Neuronal stem cell (in vitro differentiated cells): ENCODE data around the gene FAR2.

Experiments
- DNase-seq: peaks from one replicate; pipeline ENCODE4 v3.0.0-alpha.2; 2013; ENCODE audit warnings: low spot score
- H2AFZ ChIP-seq: one replicate; pipeline ENCODE4 v1.6.1; 2013; ENCODE audit warnings: mild to moderate bottlenecking, low read length, inconsistent platforms
- H2AK5ac ChIP-seq: 2 replicates; pipeline ENCODE4 v1.6.1; 2013; ENCODE audit warnings: low read depth, mild to moderate bottlenecking, inconsistent platforms, low read length, moderate library complexity, mixed read lengths
- H2BK120ac ChIP-seq: 2 replicates; pipeline ENCODE4 v1.6.1; 2013; ENCODE audit warnings: low read depth, mild to moderate bottlenecking, inconsistent platforms, low read length, moderate library complexity, mixed read lengths
- H2BK12ac ChIP-seq: one replicate; pipeline ENCODE4 v1.6.1; 2013; ENCODE audit warnings: low read length, inconsistent platforms
- H2BK15ac ChIP-seq: 2 replicates; pipeline ENCODE4 v1.6.1; 2013; ENCODE audit warnings: mild to moderate bottlenecking, low read length, inconsistent platforms, mixed read lengths
- H2BK5ac ChIP-seq: one replicate; pipeline ENCODE4 v1.6.1; 2013; ENCODE audit warnings: inconsistent platforms, mild to moderate bottlenecking, low read length, moderate library complexity
- H3K14ac ChIP-seq: one replicate; pipeline ENCODE4 v1.6.1; 2013; ENCODE audit warnings: low read length, inconsistent platforms
- H3K18ac ChIP-seq: 2 replicates; pipeline ENCODE4 v1.6.1; 2013; ENCODE audit warnings: low read length, inconsistent platforms
- H3K23ac ChIP-seq: 2 replicates; pipeline ENCODE4 v1.6.1; 2013; ENCODE audit warnings: low read depth, mild to moderate bottlenecking, mixed read lengths, low read length, inconsistent platforms; ENCODE audit not compliant: poor library complexity
- H3K27ac ChIP-seq: replicated peaks from 3 replicates; pipeline ENCODE4 v1.5.1; 2013; ENCODE audit warnings: low read length, inconsistent platforms
- H3K27me3 ChIP-seq, 3 experiments: 2 replicates each; pipeline ENCODE4 v1.6.1; 2013; ENCODE audit warnings: low read length in 3 of 3, mild to moderate bottlenecking in 2 of 3, inconsistent platforms in 1 of 3, low read depth in 1 of 3, mixed read lengths in 1 of 3, moderate library complexity in 1 of 3; ENCODE audit not compliant: control insufficient read depth in 3 of 3, insufficient read depth in 3 of 3
- H3K36me3 ChIP-seq, 2 donors: replicated peaks in 1 of 2; 2 replicates each; pipeline ENCODE4 v1.6.1; 2013; ENCODE audit warnings: low read length in 2 of 2; ENCODE audit not compliant: control insufficient read depth in 2 of 2, insufficient read depth in 2 of 2
- H3K4ac ChIP-seq: 2 replicates; pipeline ENCODE4 v1.6.1; 2013; ENCODE audit warnings: inconsistent platforms, mild to moderate bottlenecking, low read length, moderate library complexity
- H3K4me1 ChIP-seq, 2 donors: 1 replicate in 1 of 2; 2 replicates in 1 of 2; pipeline ENCODE4 v1.6.1; 2013; ENCODE audit warnings: low read length in 2 of 2, low read depth in 1 of 2; ENCODE audit not compliant: control insufficient read depth in 2 of 2, insufficient read depth in 1 of 2
- H3K4me2 ChIP-seq: one replicate; pipeline ENCODE4 v1.6.1; 2013; ENCODE audit warnings: mild to moderate bottlenecking, low read length, inconsistent platforms; ENCODE audit not compliant: insufficient read depth, poor library complexity, severe bottlenecking
- H3K4me3 ChIP-seq, 2 donors: 2 replicates each; pipeline ENCODE4 v1.5.1; 2013; ENCODE audit warnings: low read length in 2 of 2, mild to moderate bottlenecking in 2 of 2, inconsistent platforms in 1 of 2, moderate library complexity in 1 of 2
- H3K79me1 ChIP-seq: one replicate; pipeline ENCODE4 v1.6.1; 2013; ENCODE audit warnings: low read depth, mild to moderate bottlenecking, inconsistent platforms, low read length, moderate library complexity
- H3K9ac ChIP-seq: one replicate; pipeline ENCODE4 v1.6.1; 2013; ENCODE audit warnings: mild to moderate bottlenecking, low read depth, low read length, inconsistent platforms; ENCODE audit not compliant: poor library complexity
- H3K9me3 ChIP-seq, 2 donors: replicated peaks in 1 of 2; 2 replicates each; pipeline versions ENCODE3 to v1.6.1; 2013; ENCODE audit warnings: low read length in 2 of 2, mild to moderate bottlenecking in 2 of 2, inconsistent platforms in 1 of 2, low read depth in 1 of 2, mixed read lengths in 1 of 2, moderate library complexity in 1 of 2; ENCODE audit not compliant: control insufficient read depth in 2 of 2, insufficient read depth in 1 of 2
- H4K8ac ChIP-seq: one replicate; pipeline ENCODE4 v1.6.1; 2013; ENCODE audit warnings: low read depth, mild to moderate bottlenecking, inconsistent platforms, low read length, moderate library complexity
- H4K91ac ChIP-seq: one replicate; pipeline ENCODE4 v1.6.1; 2013; ENCODE audit warnings: low read length, low read depth, mild to moderate bottlenecking, inconsistent platforms; ENCODE audit not compliant: poor library complexity
- WGBS, 2 donors: extraction: QIAGEN DNeasy Blood & Tissue Kit; methylation state at CpG; one replicate each; pipeline ENCODE4 v1.1.7; 2013; ENCODE audit warnings: missing lambda C conversion rate in 2 of 2, mixed read lengths in 1 of 2; ENCODE audit not compliant: insufficient read length in 2 of 2, insufficient replicate concordance in 1 of 2; ENCODE audit errors: extremely low coverage in 2 of 2; 5-methylcytosine and 5-hydroxymethylcytosine counted together

FAR2 gene

DNA sequence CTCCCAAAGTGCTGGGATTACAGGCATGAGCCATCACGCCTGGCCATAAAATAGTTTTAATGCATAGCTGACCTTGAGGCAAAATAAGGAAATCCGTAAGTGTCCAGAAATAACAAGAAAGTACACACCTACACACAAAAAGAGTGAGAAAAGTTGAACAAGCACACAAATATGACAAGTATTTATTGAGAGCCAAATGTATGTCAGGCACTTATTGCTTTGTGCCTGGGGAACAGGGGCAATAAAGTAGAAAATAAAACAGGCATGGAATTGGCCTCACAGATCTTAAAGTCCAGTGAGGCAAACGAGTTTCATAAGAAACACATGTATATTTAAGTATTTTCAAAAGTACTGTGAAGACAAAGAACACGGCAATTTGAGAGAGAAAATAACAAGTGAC is 128.2 kb downstream of the FAR2 start:
- Histone ChIP-seq H2AFZ (no peak overlapping the region), H3K4me3 (no peak overlapping the region), H3K79me1 (no peaks in the 10 kb centered on the region), H2AK5ac (no peak overlapping the region), H2BK5ac (no peak overlapping the region), H3K9ac (no peak overlapping the region), H3K23ac (no peak overlapping the region), H3K36me3 (no peaks in the 10 kb centered on the region), H3K4me2 (no peak overlapping the region), H4K91ac (no peak overlapping the region), H3K18ac (no peak overlapping the region), H2BK120ac (no peak overlapping the region), H3K27me3 (no peaks in the 10 kb centered on the region), H3K4ac (no peak overlapping the region), H3K4me1 (peaks cover 0 to 9% of the 10 kb centered on the region in 2 donors), H3K14ac (no peak overlapping the region), H3K27ac (no peak overlapping the region), H2BK12ac (no peak overlapping the region), H4K8ac (no peak overlapping the region), H2BK15ac (no peak overlapping the region), H3K9me3 (no peaks in the 10 kb centered on the region)
- no CpG with 5 or more reads among the region's 4 CpGs for WGBS, 2 donors
- no peak for DNase-seq

DNA sequence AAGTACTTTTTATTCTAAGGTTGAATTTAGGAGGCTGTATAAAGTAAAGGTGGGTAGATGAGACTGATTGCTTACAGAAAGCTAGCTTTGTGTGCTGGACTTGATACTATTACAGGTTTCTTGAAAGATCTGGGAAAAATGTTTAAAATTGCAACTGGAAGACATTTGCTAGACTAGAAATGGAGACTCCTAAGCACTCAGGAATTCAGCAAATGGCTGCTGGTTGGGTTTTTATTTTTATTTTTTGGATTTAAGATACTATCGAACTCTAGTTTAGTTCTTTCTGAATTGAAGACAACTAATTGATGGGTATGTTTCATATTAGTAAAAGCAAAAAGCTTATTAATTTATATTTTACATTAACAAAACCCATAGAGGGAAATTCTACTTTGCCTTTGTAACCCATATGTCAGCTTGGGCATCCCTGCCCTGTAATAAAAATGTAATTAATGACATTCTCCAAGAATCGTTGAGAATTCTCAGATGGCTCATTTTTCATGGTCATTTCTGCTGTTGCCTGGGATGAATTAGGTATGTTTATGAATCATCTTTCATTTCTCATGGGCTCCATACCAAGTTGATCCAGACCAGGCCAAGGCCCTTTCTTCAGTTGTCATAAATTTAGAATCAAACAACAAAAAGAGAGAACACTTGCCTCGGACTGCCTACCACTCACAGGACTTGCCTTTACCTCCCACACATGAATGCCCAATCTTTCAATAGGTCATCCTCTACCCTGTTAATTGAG is 129.8 kb downstream of the FAR2 start:
- H3K79me1 ChIP-seq: no peaks in the 10 kb centered on the region
- no peak overlapping the region for H2BK5ac ChIP-seq
- H2BK12ac ChIP-seq: no peak overlapping the region
- no peak overlapping the region for H3K4me3 ChIP-seq
- no peak overlapping the region for H2BK120ac ChIP-seq
- no peak overlapping the region for H2BK15ac ChIP-seq
- no peak overlapping the region for H4K8ac ChIP-seq
- no peaks in the 10 kb centered on the region for H3K4me1 ChIP-seq
- H2AFZ ChIP-seq: no peak overlapping the region
- H3K27me3 ChIP-seq: no peaks in the 10 kb centered on the region
- no peak overlapping the region for H3K14ac ChIP-seq
- H3K36me3 ChIP-seq: no peaks in the 10 kb centered on the region
- no peak overlapping the region for H3K4me2 ChIP-seq
- H4K91ac ChIP-seq: no peak overlapping the region
- no peaks in the 10 kb centered on the region for H3K9me3 ChIP-seq
- H3K27ac ChIP-seq: no peak overlapping the region
- H3K18ac ChIP-seq: no peak overlapping the region
- H3K4ac ChIP-seq: no peak overlapping the region
- no peak overlapping the region for H3K9ac ChIP-seq
- H3K23ac ChIP-seq: no peak overlapping the region
- no peak for DNase-seq
- WGBS, 2 donors: no CpG with 5 or more reads among the region's 3 CpGs
- H2AK5ac ChIP-seq: no peak overlapping the region

GRCh38 chr12:29281371-29282005 is 132.4 kb downstream of the FAR2 start:
- Histone ChIP-seq H2BK12ac (no peak overlapping the region), H2AK5ac (no peak overlapping the region), H3K23ac (no peak overlapping the region), H4K8ac (no peak overlapping the region), H3K4ac (no peak overlapping the region), H2BK120ac (no peak overlapping the region), H3K4me3 (no peak overlapping the region), H3K36me3 (no peaks in the 10 kb centered on the region), H4K91ac (no peak overlapping the region), H3K9me3 (no peaks in the 10 kb centered on the region), H3K18ac (no peak overlapping the region), H2BK5ac (no peak overlapping the region), H3K27me3 (no peaks in the 10 kb centered on the region), H3K14ac (no peak overlapping the region), H3K4me1 (no peaks in the 10 kb centered on the region), H3K27ac (no peak overlapping the region), H2AFZ (no peak overlapping the region), H2BK15ac (no peak overlapping the region), H3K9ac (no peak overlapping the region), H3K79me1 (no peaks in the 10 kb centered on the region), H3K4me2 (no peak overlapping the region)
- DNase-seq: no peak
- WGBS, 2 donors: no CpG with 5 or more reads among the region's 5 CpGs

- H2BK120ac ChIP-seq: no peak overlapping the region
- no peak overlapping the region for H2BK15ac ChIP-seq
- no peaks in the 10 kb centered on the region for H3K36me3 ChIP-seq
- no peak for DNase-seq
- no peak overlapping the region for H4K8ac ChIP-seq
- no peak overlapping the region for H3K4me3 ChIP-seq
- H3K27ac ChIP-seq: no peak overlapping the region
- H3K9ac ChIP-seq: no peak overlapping the region
- no peak overlapping the region for H2BK5ac ChIP-seq
- no CpG with 5 or more reads among the region's 2 CpGs for WGBS, 2 donors
- H3K4ac ChIP-seq: no peak overlapping the region
- no peak overlapping the region for H2AFZ ChIP-seq
- H3K18ac ChIP-seq: no peak overlapping the region
- H3K4me1 ChIP-seq: no peaks in the 10 kb centered on the region
- no peaks in the 10 kb centered on the region for H3K79me1 ChIP-seq
- no peaks in the 10 kb centered on the region for H3K9me3 ChIP-seq
- no peak overlapping the region for H3K23ac ChIP-seq
- no peaks in the 10 kb centered on the region for H3K27me3 ChIP-seq
- no peak overlapping the region for H3K4me2 ChIP-seq
- H3K14ac ChIP-seq: no peak overlapping the region
- H2BK12ac ChIP-seq: no peak overlapping the region
- H4K91ac ChIP-seq: no peak overlapping the region
- H2AK5ac ChIP-seq: no peak overlapping the region
These were observed 133.1 kb downstream of the FAR2 start for GRCh38 chr12:29282031-29282816.
